Omental fat pad (tissue), 4 donors: Measurements from ENCODE around the gene NAIF1. TPM values are rescaled to one million over a fixed set of nuclear protein-coding genes. Genes with fewer than 3 reads are reported as not detected.

Experiments used
- ATAC-seq: fragments of 150-250 bp; one replicate; pipeline ENCODE4 v1.9.1; 2016; ENCODE audit warnings: mild to moderate bottlenecking, moderate library complexity; ENCODE audit not compliant: low FRiP score
- DNase-seq: peaks from one replicate; pipeline ENCODE4 v3.0.0-alpha.2; 2019; ENCODE audit warnings: low spot score
- CTCF ChIP-seq, 3 donors: fragments of 450-650 bp; IDR thresholded peaks; one replicate each; pipeline ENCODE4 v1.5.1; 2016 to 2017; ENCODE audit warnings: antibody characterized with exemption in 3 of 3, mild to moderate bottlenecking in 3 of 3, moderate library complexity in 2 of 3
- total RNA-seq, 4 donors: library from RNA; depleted of rRNA; stranded (reverse); fragments of >200 nt; gene quantifications; one replicate each; pipeline ENCODE4 v1.1.0, GENCODE V29; 2016

The NAIF1 gene
- total RNA-seq, 4 donors from 2014 or later: 5.3 to 13.1 (median 6.7) TPM

- no peak for DNase-seq
- ATAC-seq: no peak
- no peak for TF ChIP-seq CTCF (IDR thresholded peaks at IDR 0.05)
Observed at GRCh38 chr9:128015696-128016095, 51.4 kb downstream of the NAIF1 start.

Other genes with a start within 250 kb of the NAIF1 start
- gene ENG, start 212.7 kb downstream of the NAIF1 start, total RNA-seq: 100 to 1,000 TPM in 2 of 4 donors, 10 to 100 TPM in 2; 34.3 to 200 (median 120) TPM
- gene AK1, start 189.6 kb downstream of the NAIF1 start, total RNA-seq: 10 to 100 TPM; 28.5 to 93.4 (median 54.1) TPM
- 100 to 1,000 TPM; 138 to 213 (median 155) TPM for gene ST6GALNAC6, start 167.7 kb downstream of the NAIF1 start, total RNA-seq
- gene ST6GALNAC4, start 150.3 kb downstream of the NAIF1 start, total RNA-seq: 10 to 100 TPM; 26.6 to 78.5 (median 45.0) TPM
- gene PIP5KL1, start 136.5 kb downstream of the NAIF1 start, total RNA-seq: 1 to 10 TPM in 3 of 4 donors, under 1 TPM in 1; 0.82 to 3.0 (median 1.3) TPM
- gene DPM2, start 129.5 kb downstream of the NAIF1 start, total RNA-seq: 10 to 100 TPM in 3 of 4 donors, 1 to 10 TPM in 1; 8.8 to 18.0 (median 13.5) TPM
- gene EEIG1, start 86.3 kb downstream of the NAIF1 start, total RNA-seq: 1 to 10 TPM; 4.8 to 9.0 (median 7.1) TPM
- gene SLC25A25, start 912 bp upstream of the NAIF1 start, total RNA-seq: 100 to 1,000 TPM in 2 of 4 donors, 10 to 100 TPM in 2; 37.8 to 147 (median 102) TPM
- gene PTGES2, start 60.4 kb upstream of the NAIF1 start, total RNA-seq: 10 to 100 TPM; 34.6 to 59.4 (median 53.0) TPM
- 1 to 10 TPM in 2 of 4 donors, not detected in 2; 1.7 TPM for gene LCN2, start 82.1 kb upstream of the NAIF1 start, total RNA-seq
- 100 to 1,000 TPM; 117 to 174 (median 138) TPM for gene BBLN, start 92.9 kb upstream of the NAIF1 start, total RNA-seq
- gene CIZ1, start 124.3 kb upstream of the NAIF1 start, total RNA-seq: 10 to 100 TPM; 40.1 to 70.1 (median 52.5) TPM
- 10 to 100 TPM in 3 of 4 donors, 1 to 10 TPM in 1; 4.0 to 60.5 (median 20.0) TPM for gene DNM1, start 136.1 kb upstream of the NAIF1 start, total RNA-seq
- gene GOLGA2, start 208.7 kb upstream of the NAIF1 start, total RNA-seq: 10 to 100 TPM; 63.0 to 99.8 (median 75.9) TPM
- gene SWI5, start 209.0 kb upstream of the NAIF1 start, total RNA-seq: 10 to 100 TPM in 3 of 4 donors, 1 to 10 TPM in 1; 10.0 to 33.3 (median 25.2) TPM